HUES6 (cell line): ENCODE data around the gene PTTG2.

ENCODE experiments used
- H3K27ac ChIP-seq: 2 replicates; pipeline ENCODE4 v1.7.0; 2013; ENCODE audit warnings: low read depth, mild to moderate bottlenecking, low read length, inconsistent platforms
- H3K27me3 ChIP-seq: 2 replicates; pipeline ENCODE4 v1.6.1; 2013; ENCODE audit warnings: low read length; ENCODE audit not compliant: control insufficient read depth, insufficient read depth
- H3K36me3 ChIP-seq: 2 replicates; pipeline ENCODE4 v1.6.1; 2013; ENCODE audit warnings: low read length; ENCODE audit not compliant: control insufficient read depth, insufficient read depth
- H3K4me1 ChIP-seq: 2 replicates; pipeline ENCODE4 v1.6.1; 2013; ENCODE audit warnings: low read length; ENCODE audit not compliant: control insufficient read depth, insufficient read depth
- H3K4me3 ChIP-seq: 2 replicates; pipeline ENCODE4 v1.5.1; 2013; ENCODE audit warnings: low read depth, low read length
- H3K9ac ChIP-seq: one replicate; pipeline ENCODE4 v1.6.1; 2013; ENCODE audit warnings: mild to moderate bottlenecking, low read length
- H3K9me3 ChIP-seq: 2 replicates; pipeline ENCODE4 v1.6.1; 2013; ENCODE audit warnings: low read depth, low read length; ENCODE audit not compliant: control insufficient read depth, insufficient read depth

The PTTG2 gene

GRCh38 chr4:37989398-37990260 lies 29.4 kb downstream of the PTTG2 start:
- peak overlapping the region; percentile 9; the same call in 1 of the 2 replicates for H3K27ac ChIP-seq
- H3K4me3 ChIP-seq = no peak overlapping the region
- peaks cover 52% of the 10 kb centered on the region for H3K4me1 ChIP-seq
- H3K36me3 ChIP-seq = no peaks in the 10 kb centered on the region
- H3K9me3 ChIP-seq = no peaks in the 10 kb centered on the region
- no peak overlapping the region for H3K9ac ChIP-seq
- no peaks in the 10 kb centered on the region for H3K27me3 ChIP-seq

DNA sequence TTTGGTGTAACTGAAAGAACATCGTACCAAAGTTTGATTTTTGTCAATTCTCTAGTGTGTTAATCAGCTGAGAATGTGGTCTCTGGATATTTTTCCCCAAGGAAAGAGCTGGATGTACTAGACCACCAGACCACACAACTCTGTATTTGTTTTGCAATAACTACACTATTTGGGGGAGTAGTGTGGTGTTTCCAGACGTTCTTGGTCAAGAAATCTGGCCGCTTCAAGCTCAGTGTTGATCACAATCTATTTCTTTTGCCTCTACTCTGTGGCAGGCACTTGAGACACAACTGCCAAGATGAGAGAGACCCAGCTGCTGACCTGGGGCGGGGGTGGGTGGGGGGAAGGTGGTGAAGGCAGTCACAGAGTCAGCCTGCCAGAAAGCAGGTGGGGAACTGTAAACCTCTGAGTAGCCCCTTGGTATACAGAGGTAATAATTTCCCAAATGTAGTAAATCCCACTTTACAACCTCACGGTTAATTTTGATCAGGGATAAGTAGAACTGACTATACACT lies 30.6 kb downstream of the PTTG2 start:
- no peak overlapping the region for H3K27ac ChIP-seq
- no peaks in the 10 kb centered on the region for H3K9me3 ChIP-seq
- no peaks in the 10 kb centered on the region for H3K36me3 ChIP-seq
- no peak overlapping the region for H3K9ac ChIP-seq
- H3K4me3 ChIP-seq = no peak overlapping the region
- H3K27me3 ChIP-seq = no peaks in the 10 kb centered on the region
- peaks cover 59% of the 10 kb centered on the region for H3K4me1 ChIP-seq

- Histone ChIP-seq H3K4me3 (no peak overlapping the region), H3K27me3 (no peaks in the 10 kb centered on the region), H3K9ac (no peak overlapping the region), H3K9me3 (no peaks in the 10 kb centered on the region), H3K4me1 (peaks cover 58% of the 10 kb centered on the region), H3K27ac (no peak overlapping the region), H3K36me3 (no peaks in the 10 kb centered on the region)
These were observed 31.6 kb downstream of the PTTG2 start for GRCh38 chr4:37991623-37992410.

GRCh38 chr4:37993806-37994205 lies 33.6 kb downstream of the PTTG2 start:
- H3K27ac ChIP-seq = no peak overlapping the region
- H3K4me3 ChIP-seq = no peak overlapping the region
- H3K9ac ChIP-seq = no peak overlapping the region
- no peaks in the 10 kb centered on the region for H3K9me3 ChIP-seq
- H3K4me1 ChIP-seq = peaks cover 49% of the 10 kb centered on the region
- no peaks in the 10 kb centered on the region for H3K36me3 ChIP-seq
- H3K27me3 ChIP-seq = no peaks in the 10 kb centered on the region

DNA sequence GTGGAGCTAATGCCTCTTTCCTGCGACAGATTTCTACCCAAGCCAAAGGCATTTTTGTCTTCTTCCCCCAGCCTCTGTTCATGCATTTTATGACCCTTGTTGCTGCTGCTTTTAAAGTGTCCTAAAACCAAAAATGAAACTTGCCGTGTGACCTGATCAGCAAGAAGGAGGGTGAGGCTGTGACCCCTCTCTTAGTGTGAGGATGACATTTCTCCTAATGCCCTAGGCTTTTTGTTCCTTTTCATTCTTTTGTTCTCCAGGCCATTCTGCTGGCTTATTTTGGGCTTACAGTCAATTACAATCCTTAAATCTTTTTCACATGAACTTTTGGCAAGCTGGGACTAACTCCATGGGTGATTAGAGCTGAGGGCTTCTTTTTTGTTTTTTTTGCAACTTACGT lies 34.4 kb downstream of the PTTG2 start:
- no peaks in the 10 kb centered on the region for H3K36me3 ChIP-seq
- H3K4me1 ChIP-seq = peaks cover 45% of the 10 kb centered on the region
- H3K27ac ChIP-seq = no peak overlapping the region
- no peaks in the 10 kb centered on the region for H3K27me3 ChIP-seq
- no peak overlapping the region for H3K9ac ChIP-seq
- no peak overlapping the region for H3K4me3 ChIP-seq
- no peaks in the 10 kb centered on the region for H3K9me3 ChIP-seq

GRCh38 chr4:37995299-37995821 lies 35.2 kb downstream of the PTTG2 start:
- Histone ChIP-seq H3K4me3 (no peak overlapping the region), H3K27ac (no peak overlapping the region), H3K4me1 (peaks cover 40% of the 10 kb centered on the region), H3K9ac (no peak overlapping the region), H3K9me3 (no peaks in the 10 kb centered on the region), H3K27me3 (no peaks in the 10 kb centered on the region), H3K36me3 (no peaks in the 10 kb centered on the region)

DNA sequence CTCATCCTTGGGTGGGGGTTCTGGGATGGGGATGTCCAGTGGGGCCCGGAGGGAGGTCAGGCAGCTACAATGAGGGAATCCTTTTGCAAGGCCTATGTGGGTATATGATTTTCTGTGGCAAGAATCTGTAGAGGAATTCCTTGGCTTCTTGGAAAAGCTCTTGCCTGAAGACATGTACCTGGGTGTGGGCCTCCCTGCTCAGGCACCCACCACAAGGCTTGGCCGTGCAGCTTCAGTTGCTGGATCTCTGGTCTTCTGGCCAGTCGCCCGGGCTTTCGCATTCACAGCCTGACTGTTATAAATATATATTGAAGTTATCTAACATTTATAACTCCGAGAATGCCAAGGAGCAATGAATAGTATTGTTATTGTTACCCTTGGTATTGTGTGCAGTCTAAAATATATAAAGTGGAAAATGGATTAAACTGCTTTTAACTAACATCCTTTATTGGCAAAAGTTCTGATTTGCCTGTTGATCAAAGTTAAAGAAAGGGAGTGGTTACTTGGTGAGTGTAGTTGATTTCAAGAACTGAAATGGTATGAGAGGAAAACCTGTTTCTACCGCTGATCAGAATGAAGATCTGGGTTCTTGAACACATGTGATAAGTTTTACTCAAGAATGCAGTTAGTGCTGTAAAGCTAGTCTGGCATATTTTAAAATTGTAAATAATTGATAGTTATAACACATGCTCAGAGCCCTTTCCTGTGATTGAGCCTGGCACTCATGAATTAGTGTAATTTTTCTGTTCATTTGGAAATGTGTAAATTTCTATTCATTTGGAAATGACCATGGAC lies 36.0 kb downstream of the PTTG2 start:
- no peaks in the 10 kb centered on the region for H3K27me3 ChIP-seq
- H3K4me1 ChIP-seq = peaks cover 32% of the 10 kb centered on the region
- H3K4me3 ChIP-seq = no peak overlapping the region
- H3K9ac ChIP-seq = no peak overlapping the region
- H3K27ac ChIP-seq = no peak overlapping the region
- H3K36me3 ChIP-seq = no peaks in the 10 kb centered on the region
- no peaks in the 10 kb centered on the region for H3K9me3 ChIP-seq

- H3K27ac ChIP-seq = no peak overlapping the region
- H3K27me3 ChIP-seq = no peaks in the 10 kb centered on the region
- peaks cover 42% of the 10 kb centered on the region for H3K4me1 ChIP-seq
- H3K9me3 ChIP-seq = no peaks in the 10 kb centered on the region
- no peak overlapping the region for H3K4me3 ChIP-seq
- no peak overlapping the region for H3K9ac ChIP-seq
- H3K36me3 ChIP-seq = no peaks in the 10 kb centered on the region
These were observed 38.0 kb downstream of the PTTG2 start for GRCh38 chr4:37998226-37998625.

- Histone ChIP-seq H3K36me3 (no peaks in the 10 kb centered on the region), H3K4me3 (no peak overlapping the region), H3K27me3 (no peaks in the 10 kb centered on the region), H3K9ac (no peak overlapping the region), H3K9me3 (no peaks in the 10 kb centered on the region), H3K27ac (no peak overlapping the region), H3K4me1 (peaks cover 49% of the 10 kb centered on the region)
These were observed 39.0 kb downstream of the PTTG2 start for GRCh38 chr4:37999000-37999716.

DNA sequence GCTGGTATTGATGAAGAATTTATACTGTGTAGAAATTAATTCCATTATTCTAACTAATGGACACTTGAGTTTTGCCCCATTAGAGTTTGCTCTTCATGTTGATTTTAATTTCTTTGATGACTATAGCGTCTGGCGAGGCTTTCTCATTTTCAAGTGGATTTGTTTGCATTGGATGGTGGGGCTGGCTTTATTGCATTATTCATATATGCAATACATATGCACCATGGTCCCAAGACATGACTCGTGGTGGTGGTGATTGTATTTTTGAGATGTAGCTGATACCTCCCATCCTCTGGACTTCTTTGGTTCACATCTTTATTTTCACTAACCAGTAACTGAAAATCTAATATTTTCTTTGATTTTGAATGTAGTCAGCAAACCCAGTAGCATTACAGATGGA lies 39.8 kb downstream of the PTTG2 start:
- Histone ChIP-seq H3K9ac (no peak overlapping the region), H3K36me3 (no peaks in the 10 kb centered on the region), H3K9me3 (no peaks in the 10 kb centered on the region), H3K27ac (no peak overlapping the region), H3K27me3 (no peaks in the 10 kb centered on the region), H3K4me1 (peaks cover 47% of the 10 kb centered on the region), H3K4me3 (no peak overlapping the region)
